Stomach smooth muscle (tissue), 2 donors: ENCODE measurements around the gene AMIGO1.
A peak's percentile ranks its signal among the peaks of the same experiment; 100 is the strongest.

Experiments
- H3K27ac ChIP-seq: one replicate; pipeline ENCODE4 v1.7.0; 2013; ENCODE audit warnings: mild to moderate bottlenecking, low read length, inconsistent platforms
- H3K27me3 ChIP-seq, 2 donors: one replicate each; pipeline ENCODE4 v1.7.0; 2013; ENCODE audit warnings: low read length in 2 of 2; ENCODE audit not compliant: insufficient read depth in 2 of 2, control insufficient read depth in 1 of 2
- H3K36me3 ChIP-seq, 2 donors: one replicate each; pipeline ENCODE4 v1.7.0; 2013; ENCODE audit warnings: low read length in 2 of 2; ENCODE audit not compliant: control insufficient read depth in 2 of 2, insufficient read depth in 2 of 2
- H3K4me1 ChIP-seq: one replicate; pipeline ENCODE4 v1.7.0; 2013; ENCODE audit warnings: low read length; ENCODE audit not compliant: control insufficient read depth, insufficient read depth
- H3K4me3 ChIP-seq, 2 donors: one replicate each; pipeline ENCODE4 v1.7.0; 2013; ENCODE audit warnings: low read length in 2 of 2
- H3K9ac ChIP-seq, 2 donors: one replicate each; pipeline ENCODE4 v1.7.0; 2013; ENCODE audit warnings: low read length in 2 of 2, mild to moderate bottlenecking in 1 of 2
- H3K9me3 ChIP-seq, 2 donors: one replicate each; pipeline ENCODE4 v1.7.0; 2013; ENCODE audit warnings: low read length in 2 of 2; ENCODE audit not compliant: control insufficient read depth in 2 of 2
- donor health status: healthy.
- donor health status: Pancreatic carcinoma.

The AMIGO1 gene

DNA sequence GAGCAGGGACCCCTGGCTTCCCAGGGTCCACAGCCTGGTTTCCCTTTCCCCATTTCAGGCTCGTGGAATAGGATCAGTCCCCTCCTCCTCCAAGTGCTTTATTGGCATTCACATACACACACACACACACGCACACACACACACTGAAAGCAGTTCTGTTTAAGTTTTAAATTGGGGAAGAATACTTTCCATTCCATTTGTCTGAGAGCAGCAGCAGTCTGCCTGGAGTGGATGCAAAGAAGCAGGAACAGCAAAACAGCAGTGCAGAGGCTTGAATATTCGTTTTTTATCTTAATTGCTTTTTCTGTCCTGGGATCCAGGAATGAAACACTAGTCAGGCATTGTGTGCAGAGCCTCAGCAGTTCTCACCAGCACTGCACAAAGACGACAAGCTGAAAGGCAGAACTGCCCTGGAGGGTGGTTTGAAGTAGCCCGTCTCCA, 8.6 kb downstream of the AMIGO1 start:
- Histone ChIP-seq H3K9me3 (no peaks in the 10 kb centered on the region), H3K36me3 (peaks cover 13 to 27% of the 10 kb centered on the region in 2 donors), H3K27me3 (no peaks in the 10 kb centered on the region), H3K4me3 (peak overlapping the region in 1 of 2 donors; percentile 52), H3K9ac (peak overlapping the region in 1 of 2 donors; percentile 55), H3K27ac (peak overlapping the region; percentile 58), H3K4me1 (peaks cover 52% of the 10 kb centered on the region)

DNA sequence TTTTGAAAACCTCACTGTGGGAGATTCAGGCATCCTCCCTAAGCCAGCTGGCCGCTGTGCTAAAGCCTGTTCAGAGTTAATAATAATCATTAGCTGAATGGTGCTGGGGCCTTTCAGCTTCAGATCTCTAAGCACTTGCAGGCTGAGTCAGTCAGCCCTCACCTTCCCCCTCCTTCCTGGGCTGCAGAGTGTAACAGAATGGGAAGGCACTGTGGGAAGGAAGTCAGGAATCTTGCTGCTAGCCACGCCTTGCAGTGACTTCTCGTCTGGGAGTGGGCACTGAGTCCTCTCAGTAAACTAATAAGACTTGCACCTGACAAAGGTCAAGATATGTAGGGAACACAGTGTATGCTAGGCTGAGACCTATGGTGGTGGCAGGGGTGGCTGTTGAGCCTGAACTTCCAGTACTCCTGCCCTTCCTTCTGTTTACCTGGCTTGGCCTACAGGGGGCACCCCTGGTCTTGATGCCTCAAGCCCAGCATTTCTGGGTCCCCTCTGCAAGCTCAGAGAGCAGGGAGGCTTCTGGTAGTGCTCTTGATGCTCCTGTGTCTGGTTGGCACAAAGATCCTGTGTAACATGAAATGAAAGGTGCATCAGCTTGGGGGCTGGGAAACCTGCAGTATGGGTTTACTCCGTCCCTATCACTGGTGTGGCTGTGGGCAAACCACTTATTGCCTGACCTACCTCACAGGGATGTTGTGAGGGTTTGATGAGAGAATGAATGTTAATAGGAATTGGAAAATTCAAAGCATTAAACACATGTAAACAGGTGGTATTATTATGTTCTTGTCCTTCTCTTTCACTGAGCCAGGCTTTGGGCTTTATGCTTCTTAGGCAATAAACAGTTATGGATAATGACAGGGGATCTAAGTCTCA, 9.6 kb downstream of the AMIGO1 start:
- peak overlapping the region; percentile 58 for H3K27ac ChIP-seq
- H3K27me3 ChIP-seq: no peaks in the 10 kb centered on the region
- peak overlapping the region in 1 of 2 donors; percentile 55 for H3K9ac ChIP-seq
- peaks cover 61% of the 10 kb centered on the region for H3K4me1 ChIP-seq
- peaks cover 13 to 29% of the 10 kb centered on the region in 2 donors for H3K36me3 ChIP-seq
- no peaks in the 10 kb centered on the region for H3K9me3 ChIP-seq
- peak overlapping the region in 1 of 2 donors; percentile 52 for H3K4me3 ChIP-seq

DNA sequence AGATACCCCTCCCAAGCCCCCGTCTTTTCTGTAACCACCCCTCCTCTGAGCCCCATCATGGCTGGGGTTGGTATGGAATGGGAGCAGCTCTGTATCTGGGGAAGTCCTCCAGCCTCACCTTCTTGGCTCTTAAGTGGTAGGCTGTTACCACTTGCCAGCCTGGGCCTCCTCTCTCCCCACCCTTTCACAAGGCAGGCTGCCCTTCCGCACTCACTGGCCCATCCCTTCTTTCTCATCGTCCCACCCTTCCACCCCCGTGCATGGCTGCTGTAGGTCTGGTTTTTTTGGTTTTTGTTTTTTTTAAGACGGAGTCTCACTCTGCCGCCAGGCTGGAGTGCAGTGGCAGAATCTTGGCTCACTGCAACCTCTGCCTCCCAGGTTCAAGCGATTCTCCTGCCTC, 10.4 kb downstream of the AMIGO1 start:
- Histone ChIP-seq H3K9me3 (no peaks in the 10 kb centered on the region), H3K4me3 (no peak overlapping the region), H3K27me3 (no peaks in the 10 kb centered on the region), H3K36me3 (peaks cover 13 to 29% of the 10 kb centered on the region in 2 donors), H3K4me1 (peaks cover 64% of the 10 kb centered on the region), H3K9ac (no peak overlapping the region), H3K27ac (peak overlapping the region; percentile 58)

DNA sequence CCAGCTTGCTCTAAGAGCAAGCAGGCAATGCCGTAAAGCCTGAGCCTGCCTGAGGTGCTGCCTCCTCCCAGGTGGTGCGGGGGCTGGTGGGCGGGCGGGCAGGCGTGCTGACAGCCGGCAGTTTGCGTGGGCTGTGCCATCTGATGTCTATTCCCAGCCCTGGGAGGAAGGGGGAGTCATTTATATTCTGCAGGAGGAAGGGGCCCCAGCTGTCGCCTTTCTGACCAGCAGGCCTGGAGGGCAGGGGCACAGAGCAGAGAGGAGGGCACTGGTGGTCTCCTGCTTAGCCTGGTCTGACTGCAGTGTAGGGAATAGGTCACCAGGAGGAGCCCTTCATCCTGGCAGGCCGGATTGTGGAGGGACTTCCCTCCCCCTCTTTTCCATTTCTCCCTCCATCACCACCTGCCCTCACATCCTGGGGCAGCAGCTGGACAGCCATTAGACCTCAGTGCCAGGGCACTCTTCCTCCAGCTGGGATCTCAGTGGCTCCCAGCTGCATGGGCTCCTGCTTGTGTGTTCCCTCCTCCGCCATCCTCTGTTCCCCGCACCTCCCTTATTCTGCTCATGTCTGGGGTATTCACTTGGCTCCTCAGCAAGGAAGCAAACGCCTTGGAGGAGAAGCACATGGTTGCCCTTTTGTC, 11.2 kb downstream of the AMIGO1 start:
- H3K27ac ChIP-seq: no peak overlapping the region

DNA sequence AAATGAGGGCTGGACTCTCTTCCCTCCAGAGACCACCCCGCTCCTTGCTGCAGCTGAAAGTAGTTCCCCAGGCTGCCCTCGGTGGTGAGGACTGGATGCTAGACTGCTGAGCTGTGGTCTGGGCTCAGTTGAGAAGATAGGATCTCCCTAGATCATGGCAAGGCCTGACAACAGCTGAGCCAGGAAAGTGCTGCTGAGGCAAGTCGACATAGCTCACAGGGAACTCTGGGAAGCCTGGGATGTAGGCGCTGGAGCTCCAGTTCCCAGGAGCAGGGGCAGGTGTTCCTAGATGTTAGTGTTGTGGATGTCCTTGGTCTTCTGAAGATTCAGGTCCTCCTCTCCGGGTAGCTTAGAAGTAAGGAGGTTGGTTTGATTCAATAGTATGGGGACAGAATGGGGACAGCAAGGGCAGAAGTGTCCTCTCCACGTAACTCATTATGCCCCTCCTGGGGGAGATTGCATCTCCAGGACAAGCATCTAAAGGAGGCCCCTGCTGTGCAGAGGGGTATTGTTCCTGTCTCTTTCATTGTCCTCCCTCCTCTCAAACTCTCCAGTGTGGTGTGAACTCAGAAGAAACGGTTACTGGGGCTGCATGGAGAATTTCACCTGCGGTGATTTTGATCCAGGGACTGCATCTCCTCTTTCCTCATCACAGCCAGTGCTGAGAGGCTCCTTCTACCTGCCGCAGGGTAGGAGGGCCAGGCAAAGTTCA, 11.9 kb downstream of the AMIGO1 start:
- H3K9ac ChIP-seq: no peak overlapping the region
- H3K4me3 ChIP-seq: no peak overlapping the region
- H3K27me3 ChIP-seq: no peaks in the 10 kb centered on the region
- H3K9me3 ChIP-seq: no peaks in the 10 kb centered on the region
- peaks cover 13 to 29% of the 10 kb centered on the region in 2 donors for H3K36me3 ChIP-seq
- H3K27ac ChIP-seq: no peak overlapping the region
- H3K4me1 ChIP-seq: peaks cover 71% of the 10 kb centered on the region

More for the DNA sequence above, 11.2 kb downstream of the AMIGO1 start:
- no peaks in the 10 kb centered on the region for H3K27me3 ChIP-seq
- H3K4me3 ChIP-seq: no peak overlapping the region
- H3K9ac ChIP-seq: no peak overlapping the region
- peaks cover 13 to 29% of the 10 kb centered on the region in 2 donors for H3K36me3 ChIP-seq
- H3K9me3 ChIP-seq: no peaks in the 10 kb centered on the region
- peaks cover 70% of the 10 kb centered on the region for H3K4me1 ChIP-seq

DNA sequence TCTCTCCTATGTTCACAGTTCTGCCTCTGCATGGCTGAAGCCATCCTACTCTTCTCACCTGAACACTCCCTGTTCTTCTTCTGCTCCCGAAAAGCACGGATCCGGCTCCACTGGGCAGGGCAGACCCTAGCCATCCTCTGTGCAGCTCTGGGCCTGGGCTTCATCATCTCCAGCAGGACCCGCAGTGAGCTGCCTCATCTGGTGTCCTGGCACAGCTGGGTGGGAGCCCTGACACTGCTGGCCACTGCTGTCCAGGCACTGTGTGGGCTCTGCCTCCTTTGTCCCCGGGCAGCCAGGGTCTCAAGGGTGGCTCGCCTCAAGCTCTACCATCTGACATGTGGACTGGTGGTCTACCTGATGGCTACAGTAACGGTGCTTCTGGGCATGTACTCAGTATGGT, 13.8 kb downstream of the AMIGO1 start:
- Histone ChIP-seq H3K4me3 (no peak overlapping the region), H3K27ac (no peak overlapping the region), H3K9me3 (no peaks in the 10 kb centered on the region), H3K27me3 (no peaks in the 10 kb centered on the region), H3K36me3 (peaks cover 13 to 25% of the 10 kb centered on the region in 2 donors), H3K9ac (no peak overlapping the region), H3K4me1 (peaks cover 56% of the 10 kb centered on the region)

DNA sequence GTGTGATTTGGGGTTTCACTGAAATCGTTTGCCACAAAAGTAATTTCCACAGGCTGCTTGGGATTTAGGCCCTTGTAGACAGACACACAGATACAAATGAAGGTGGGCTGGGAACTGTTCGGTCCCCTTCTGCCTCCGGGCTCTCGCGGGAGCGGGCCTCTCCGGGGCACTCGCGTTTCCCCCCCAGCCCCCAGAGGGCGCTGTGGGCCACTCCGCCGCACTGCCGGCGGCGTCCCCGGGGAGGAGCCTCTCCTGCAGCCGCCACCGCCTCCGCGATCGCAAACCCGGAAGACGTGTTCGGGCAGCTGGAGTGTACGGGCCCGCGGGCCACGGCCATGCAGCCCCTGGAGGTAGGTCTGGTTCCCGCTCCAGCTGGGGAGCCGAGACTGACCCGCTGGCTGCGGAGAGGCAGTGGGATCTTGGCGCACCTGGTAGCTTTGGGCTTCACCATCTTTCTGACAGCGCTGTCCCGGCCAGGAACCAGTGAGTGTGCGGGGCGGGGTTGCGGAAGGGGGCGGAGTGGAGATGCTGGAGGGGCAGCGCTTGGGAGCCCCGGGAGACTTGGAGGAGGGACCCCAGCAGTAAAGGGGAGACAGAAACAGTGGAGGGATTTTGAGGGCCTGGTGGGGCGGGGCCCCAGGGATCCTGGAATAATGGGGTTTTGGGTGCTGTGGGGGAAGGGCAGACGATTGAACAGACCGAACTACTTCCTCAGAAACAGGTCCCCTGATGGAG, 15.6 kb downstream of the AMIGO1 start, which contains the start of gene CYB561D1:
Gene CYB561D1 (plus strand): TSS at position 290 of the 735 bp plus-strand sequence. CDS start 46 bp downstream, at position 336.
- peaks cover 13 to 25% of the 10 kb centered on the region in 2 donors for H3K36me3 ChIP-seq
- H3K4me1 ChIP-seq: peaks cover 40% of the 10 kb centered on the region
- no peaks in the 10 kb centered on the region for H3K9me3 ChIP-seq
- H3K27me3 ChIP-seq: no peaks in the 10 kb centered on the region
- H3K27ac ChIP-seq: peak within 1 kb of the TSS; percentile 79
- peak within 1 kb of the TSS; percentile 96 to 99 for H3K4me3 ChIP-seq
- peak within 1 kb of the TSS; percentile 70 to 74 for H3K9ac ChIP-seq

DNA sequence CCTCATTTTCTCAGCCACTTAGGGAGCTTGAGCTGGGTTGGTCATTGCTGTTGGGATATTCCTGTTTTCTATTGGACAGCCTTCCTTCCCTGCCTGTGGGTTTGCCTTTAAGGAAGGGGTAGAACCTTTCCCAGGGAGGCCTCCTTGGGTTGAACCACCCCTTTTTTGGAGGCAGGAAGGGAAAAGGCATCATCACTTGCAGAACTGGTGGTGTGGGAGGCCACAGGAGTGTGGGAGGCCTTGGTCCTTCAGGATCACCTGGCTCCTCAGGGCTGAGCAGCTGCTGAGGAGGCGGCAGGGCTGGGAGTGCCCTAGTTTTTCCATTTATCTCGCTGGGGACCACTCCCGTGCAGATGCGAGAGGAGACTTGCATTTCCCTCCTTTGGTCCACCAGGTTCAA, 16.3 kb downstream of the AMIGO1 start:
- peaks cover 13 to 25% of the 10 kb centered on the region in 2 donors for H3K36me3 ChIP-seq
- H3K4me3 ChIP-seq: peak overlapping the region; percentile 96 to 99
- no peaks in the 10 kb centered on the region for H3K9me3 ChIP-seq
- H3K27ac ChIP-seq: peak overlapping the region; percentile 79
- peaks cover 34% of the 10 kb centered on the region for H3K4me1 ChIP-seq
- H3K9ac ChIP-seq: peak overlapping the region; percentile 70 to 74
- H3K27me3 ChIP-seq: no peaks in the 10 kb centered on the region

DNA sequence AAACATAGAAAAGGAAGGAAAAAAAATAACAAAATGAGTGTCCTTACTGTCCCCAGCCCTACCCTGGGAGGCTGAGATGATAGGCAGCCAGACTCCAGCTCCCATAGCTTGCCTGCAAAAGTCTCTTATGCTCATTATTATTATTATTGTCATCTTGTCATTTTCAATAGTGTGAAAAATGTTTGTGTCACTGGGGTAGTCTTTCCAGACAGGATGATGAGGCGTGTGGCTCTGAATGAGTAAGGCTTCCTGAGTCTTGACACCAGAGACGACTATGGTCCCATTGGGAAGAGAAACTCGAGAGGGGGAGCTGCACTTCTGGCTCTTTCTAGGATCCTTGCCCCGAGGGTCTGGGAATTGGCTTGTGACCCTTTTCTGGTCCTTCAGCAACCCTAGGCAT, 16.7 kb downstream of the AMIGO1 start:
- peaks cover 13 to 24% of the 10 kb centered on the region in 2 donors for H3K36me3 ChIP-seq
- no peak overlapping the region for H3K27ac ChIP-seq
- no peaks in the 10 kb centered on the region for H3K27me3 ChIP-seq
- peaks cover 31% of the 10 kb centered on the region for H3K4me1 ChIP-seq
- no peak overlapping the region for H3K4me3 ChIP-seq
- H3K9me3 ChIP-seq: no peaks in the 10 kb centered on the region
- peak overlapping the region; percentile 29 to 70 for H3K9ac ChIP-seq

DNA sequence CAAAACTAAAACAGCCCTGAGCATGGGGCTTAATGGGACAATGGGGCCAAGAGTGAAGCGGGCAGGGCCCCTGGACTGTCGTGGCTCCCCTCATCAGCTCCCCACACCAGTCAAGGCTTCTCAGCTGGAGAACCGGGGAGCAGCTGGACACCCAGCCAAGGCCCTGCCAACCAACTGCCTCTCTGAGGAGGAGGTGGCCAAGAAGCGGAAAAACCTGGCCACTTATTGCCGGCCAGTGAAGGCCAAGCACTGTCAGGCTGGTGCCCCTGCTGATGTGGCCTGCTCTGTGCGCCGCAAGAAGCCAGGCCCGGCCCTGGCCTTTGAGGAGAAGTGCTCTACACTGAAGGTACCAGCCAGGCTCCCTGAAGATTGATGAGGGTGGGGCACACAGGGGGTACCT, 18.2 kb downstream of the AMIGO1 start:
- Histone ChIP-seq H3K27me3 (no peaks in the 10 kb centered on the region), H3K9me3 (no peaks in the 10 kb centered on the region), H3K27ac (no peak overlapping the region), H3K9ac (no peak overlapping the region), H3K4me1 (peaks cover 27% of the 10 kb centered on the region), H3K4me3 (no peak overlapping the region), H3K36me3 (peaks cover 8 to 10% of the 10 kb centered on the region in 2 donors)
